GF-D8 (cell line): ENCODE results near the gene ALOX12B.
A peak's percentile ranks its signal among the peaks of the same experiment; 100 is the strongest.
"Not testable (repeated sequence)": the region's sequence is repeated elsewhere in the genome, so short reads cannot be mapped to it uniquely, and the experiment has no call there.

ENCODE experiments used
- DNase-seq: peaks from one replicate; lab custom pipeline; 2025; lab: John Stamatoyannopoulos, UW

Gene ALOX12B

DNA sequence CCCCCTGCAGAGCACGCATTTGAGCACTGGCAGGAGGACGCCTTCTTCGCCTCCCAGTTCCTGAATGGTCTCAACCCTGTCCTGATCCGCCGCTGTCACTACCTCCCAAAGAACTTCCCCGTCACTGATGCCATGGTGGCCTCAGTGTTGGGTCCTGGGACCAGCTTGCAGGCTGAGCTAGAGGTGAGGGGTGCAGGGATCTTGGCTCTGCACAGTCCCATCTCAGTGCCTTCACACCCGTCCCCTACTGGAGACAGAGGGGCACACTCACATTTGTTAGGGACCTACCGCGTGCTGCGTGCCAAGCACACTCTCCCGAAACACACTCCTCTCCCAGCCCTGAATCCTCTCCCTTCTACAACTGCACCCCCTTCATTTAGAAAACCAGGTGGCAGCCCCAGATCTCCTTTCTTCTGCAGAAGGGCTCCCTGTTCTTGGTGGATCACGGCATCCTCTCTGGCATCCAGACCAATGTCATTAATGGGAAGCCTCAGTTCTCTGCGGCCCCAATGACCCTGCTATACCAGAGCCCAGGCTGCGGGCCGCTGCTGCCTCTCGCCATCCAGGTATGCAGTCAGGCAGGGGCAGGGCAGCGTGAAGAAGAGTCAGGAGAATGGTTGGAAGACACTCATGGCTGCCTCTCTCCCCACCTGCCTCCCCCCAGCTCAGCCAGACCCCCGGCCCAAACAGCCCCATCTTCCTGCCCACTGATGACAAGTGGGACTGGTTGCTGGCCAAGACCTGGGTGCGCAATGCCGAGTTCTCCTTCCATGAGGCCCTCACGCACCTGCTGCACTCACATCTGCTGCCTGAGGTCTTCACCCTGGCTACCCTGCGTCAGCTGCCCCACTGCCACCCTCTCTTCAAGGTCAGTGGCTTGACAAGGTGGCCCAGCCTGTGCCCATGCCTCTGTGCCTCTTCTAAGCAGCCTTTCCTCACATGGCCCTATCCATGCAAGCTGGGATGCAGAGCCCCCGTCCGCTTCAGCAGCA is 42.4 kb downstream of the ALOX12B start:
- DNase-seq: no peak

DNA sequence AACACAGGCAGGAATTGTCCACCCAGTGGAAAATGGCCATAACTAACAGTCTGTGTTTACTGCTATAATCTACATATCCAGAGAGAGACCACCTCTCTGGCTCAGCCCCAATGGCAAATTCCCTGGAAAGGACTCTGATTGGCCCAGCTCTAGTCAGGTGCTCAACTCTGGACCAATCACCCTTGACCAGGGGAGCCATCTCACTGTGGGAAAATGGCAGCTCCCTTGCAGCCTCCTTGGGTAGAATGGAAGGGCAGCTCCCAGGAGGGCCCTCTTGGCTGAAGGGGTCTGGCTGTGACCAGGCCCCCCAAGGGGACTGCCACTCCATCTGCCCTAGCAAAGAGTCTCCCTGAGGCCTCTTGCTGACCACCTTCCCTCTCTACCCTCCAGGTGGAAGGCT is 45.5 kb downstream of the ALOX12B start:
- DNase-seq: no peak

DNA sequence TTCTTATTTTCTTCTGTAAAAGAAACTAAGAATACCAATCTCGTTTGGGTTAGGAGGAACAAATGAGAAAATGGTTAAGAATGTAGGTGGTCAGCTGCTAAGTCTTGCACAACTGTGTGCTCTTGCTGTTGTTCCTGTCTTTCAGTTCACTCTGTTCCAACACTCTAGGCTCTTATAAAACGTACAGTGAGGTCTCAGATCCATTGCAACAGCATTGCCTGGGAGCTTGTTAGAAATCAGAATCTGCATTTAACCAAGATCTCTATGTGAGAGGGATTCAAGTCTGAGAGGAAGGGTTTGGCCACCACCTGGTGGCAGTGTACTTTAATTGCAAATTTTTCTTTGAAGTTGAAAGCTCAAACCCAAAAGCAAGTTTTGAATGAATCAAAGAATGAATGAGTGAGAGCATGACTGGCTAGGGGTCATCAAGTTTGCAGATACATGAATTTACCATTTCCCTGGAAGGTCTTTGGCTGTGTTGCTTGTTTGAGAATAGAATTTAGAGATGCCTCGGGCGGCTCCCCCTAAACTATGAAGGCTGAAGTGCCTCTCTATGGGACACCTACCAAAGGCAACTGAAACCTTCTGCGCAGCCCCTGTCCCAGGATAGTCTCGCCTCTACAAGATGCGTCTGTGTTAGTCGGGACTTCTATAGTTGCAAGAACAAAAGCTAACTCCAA is 46.1 kb downstream of the ALOX12B start:
- DNase-seq: peak; percentile 16

DNA sequence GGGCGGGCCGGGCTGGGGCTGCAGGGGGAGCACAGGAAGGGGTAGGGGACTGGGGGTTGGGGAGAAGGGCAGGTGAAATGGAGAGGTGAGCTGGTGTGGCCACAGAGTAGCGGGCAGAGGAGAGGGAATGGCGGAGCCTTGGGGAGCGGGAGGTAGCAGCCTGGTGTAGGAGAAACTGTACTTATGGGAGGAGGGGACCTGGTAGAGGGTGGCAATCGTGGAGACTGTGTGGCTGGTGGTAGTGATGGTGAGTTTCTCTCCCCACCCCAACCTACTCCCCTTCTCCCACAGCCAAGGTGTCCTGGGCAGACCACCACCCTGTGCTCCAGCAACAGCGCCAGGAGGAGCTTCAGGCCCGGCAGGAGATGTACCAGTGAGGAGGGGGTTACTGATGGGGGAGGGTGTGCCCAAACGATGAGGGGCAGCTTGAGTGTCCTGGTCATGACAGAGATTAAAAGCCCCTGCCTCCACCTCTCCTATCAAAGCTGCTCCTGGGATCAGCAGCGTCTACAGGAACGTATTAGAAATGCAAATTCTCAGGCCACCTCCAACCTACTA is 47.8 kb downstream of the ALOX12B start:
- DNase-seq: no peak

DNA sequence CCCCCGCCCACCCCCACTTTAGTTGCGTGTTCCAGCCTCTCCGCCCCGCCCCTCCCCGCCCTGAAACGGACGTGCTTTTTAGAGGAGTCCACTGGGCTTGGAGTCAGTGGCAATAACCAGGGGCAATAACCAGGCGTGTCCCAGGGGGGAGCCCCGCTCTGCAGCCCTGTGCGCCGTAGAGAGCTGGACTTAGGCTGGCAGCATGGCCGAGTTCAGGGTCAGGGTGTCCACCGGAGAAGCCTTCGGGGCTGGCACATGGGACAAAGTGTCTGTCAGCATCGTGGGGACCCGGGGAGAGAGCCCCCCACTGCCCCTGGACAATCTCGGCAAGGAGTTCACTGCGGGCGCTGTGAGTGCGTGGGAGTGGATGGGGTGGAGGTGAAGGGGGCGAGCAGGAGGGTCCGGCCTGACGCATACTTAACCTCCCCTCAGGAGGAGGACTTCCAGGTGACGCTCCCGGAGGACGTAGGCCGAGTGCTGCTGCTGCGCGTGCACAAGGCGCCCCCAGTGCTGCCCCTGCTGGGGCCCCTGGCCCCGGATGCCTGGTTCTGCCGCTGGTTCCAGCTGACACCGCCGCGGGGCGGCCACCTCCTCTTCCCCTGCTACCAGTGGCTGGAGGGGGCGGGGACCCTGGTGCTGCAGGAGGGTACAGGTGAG is 48.4 kb downstream of the ALOX12B start, which contains the start of gene ALOX15B:
TSS of gene ALOX15B (plus strand) at position 106 of the 657 bp plus-strand sequence. CDS start at position 203, 97 bp downstream.
- DNase-seq: no peak

DNA sequence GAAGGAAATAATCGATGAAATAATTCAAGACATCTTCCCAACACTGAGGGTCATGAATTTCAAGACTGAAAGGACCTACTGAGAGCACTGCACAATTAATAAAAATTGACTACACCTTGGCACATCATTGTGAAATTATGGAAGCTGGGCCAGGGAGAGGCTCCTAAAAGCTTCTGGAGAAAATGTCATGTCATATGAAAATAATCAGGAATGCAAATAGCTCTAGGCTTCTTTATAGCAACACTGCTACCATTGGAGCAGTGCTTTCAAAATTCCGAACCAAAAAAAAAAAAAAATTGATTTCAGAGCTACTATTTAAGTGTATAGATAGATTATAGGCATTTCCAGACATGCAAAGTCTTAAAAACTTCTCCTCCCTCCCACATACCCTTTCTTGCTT is 55.1 kb downstream of the ALOX12B start:
- DNase-seq: no peak

DNA sequence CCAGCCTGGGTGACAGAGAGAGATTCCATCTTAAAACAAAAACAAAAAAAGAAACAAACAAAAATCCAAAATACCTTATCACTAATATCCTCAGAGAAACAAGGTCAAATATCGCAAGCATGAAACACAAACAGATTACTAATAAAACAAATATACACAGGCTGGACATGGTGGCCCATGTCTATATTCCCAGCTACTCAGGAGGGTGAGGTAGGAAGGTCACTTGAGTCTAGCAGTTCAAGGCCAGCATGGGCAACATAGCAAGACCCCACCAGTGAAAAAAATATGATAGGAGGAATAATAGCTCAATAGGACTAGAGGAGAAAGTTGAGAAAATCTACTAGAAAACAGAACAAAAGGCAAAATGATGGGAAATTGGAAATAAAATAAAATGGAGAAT is 55.6 kb downstream of the ALOX12B start:
- DNase-seq: no peak

DNA sequence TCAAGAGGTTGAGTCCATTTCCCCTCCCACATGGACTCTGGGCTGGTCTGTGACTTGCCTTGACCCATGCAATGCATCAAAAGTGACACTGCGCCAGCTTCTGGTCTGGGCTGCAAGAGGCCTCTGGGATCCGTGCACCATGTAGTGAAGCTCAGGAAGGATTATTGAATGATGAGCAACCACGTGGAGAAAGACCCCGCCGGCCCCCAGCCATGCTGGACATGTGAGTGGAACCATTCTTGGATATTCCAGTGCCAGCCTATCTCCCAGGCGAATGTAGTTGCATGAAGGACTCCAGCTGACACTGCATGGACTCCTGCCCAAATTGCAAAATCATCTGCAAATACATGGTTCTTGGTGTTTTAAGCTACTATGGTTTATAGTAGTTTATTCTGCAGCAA is 56.3 kb downstream of the ALOX12B start:
- DNase-seq: no peak

DNA sequence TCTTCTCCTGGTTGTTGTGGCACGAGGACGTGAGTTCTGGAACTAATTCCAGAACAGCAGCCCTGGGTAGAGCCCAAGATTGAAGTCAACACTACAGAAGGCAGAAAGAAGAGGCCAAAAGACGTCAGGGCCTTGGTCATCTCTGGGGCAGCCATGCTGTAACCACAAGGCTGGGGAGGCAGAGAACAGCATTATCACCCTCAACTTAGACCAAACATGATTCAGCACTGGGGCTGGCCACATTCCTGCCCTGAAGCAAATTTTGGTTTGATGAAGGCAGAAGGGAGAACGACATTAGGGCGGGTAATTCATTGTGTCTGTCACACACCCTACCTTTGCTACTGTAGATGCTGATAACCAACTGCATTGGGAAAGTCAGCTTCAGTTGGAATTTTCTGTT is 58.4 kb downstream of the ALOX12B start:
- DNase-seq: no peak

DNA sequence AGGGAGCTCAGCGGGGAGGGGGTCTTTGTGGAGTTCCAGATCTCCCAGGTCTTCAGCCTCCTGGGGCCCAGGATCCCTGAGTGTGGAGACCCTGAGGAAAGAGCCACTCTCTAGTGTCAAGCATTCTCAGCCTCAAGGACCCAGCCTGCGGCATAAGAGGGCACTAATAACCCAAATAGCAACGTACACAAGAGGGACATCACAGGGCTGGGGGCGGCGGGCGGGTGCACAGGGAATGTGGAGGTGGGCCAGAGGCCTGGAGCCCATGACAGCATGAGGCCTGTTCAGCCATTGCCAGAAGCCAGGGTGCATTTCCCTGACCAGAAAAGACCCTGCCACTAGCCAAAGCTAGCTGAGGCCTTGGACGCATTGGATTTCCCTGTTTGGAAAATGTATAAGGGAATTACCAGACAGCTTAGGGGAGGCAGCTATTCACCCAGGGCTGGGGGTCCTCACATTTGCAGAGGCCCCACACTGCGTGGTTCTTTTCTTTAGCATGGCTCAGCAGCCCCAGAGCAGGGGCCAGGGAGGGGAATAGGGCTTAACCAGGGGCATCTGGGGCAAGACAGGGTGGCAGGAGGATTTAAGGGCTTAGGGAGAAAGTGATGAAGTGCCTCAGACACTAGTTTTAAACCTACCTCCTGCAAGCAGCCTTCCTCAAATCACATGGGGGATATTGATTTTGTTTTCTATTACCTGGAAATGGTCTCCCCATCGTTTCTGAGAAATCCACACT is 62.2 kb downstream of the ALOX12B start:
- no peak for DNase-seq

DNA sequence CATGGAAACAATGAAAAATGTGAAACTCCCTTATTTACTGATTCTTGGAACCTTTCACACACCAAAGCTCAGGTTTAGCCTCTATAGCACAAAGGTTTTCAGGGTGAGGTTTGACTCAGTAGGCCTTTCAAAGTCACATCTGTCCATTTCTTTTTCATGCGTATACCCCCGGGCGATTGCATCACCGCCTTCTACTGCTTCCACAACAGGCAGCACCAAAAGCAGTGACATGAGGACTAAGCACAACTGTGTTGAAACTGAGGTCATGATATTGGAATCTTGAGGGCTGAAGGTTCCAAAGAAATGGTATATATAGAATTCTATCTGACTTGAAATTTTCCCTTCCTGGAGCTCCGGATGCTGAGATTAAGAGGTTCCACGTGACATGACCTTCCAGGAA is 63.4 kb downstream of the ALOX12B start:
- not testable (repeated sequence) for DNase-seq
